GM21367 (cell line): ENCODE data around the gene RBM15.

Experiments used
- ATAC-seq: cut with Tn5 transposase; IDR thresholded peaks from one replicate; pipeline ENCODE4 v1.9.1; 2021; ENCODE audit not compliant: unreplicated experiment

The RBM15 gene

GRCh38 chr1:110338886-110339406 is at the start of gene RBM15:
RBM15 (plus strand) TSS chr1:110339377; CDS start chr1:110339406, 29 bp downstream.
- peak; percentile 63 for ATAC-seq

GRCh38 chr1:110291241-110292030 is 47.7 kb upstream of the RBM15 start:
- ATAC-seq: no peak

GRCh38 chr1:110292031-110292741 is 47.0 kb upstream of the RBM15 start:
- ATAC-seq: no peak

GRCh38 chr1:110293601-110294104 is 45.5 kb upstream of the RBM15 start:
- no peak for ATAC-seq

- ATAC-seq: no peak
These were observed 44.9 kb upstream of the RBM15 start for GRCh38 chr1:110294308-110294707.

- no peak for ATAC-seq
These were observed 40.2 kb upstream of the RBM15 start for GRCh38 chr1:110298991-110299390.

- ATAC-seq: no peak
These were observed 38.6 kb upstream of the RBM15 start for GRCh38 chr1:110300412-110301085.

- ATAC-seq: no peak
These were observed 36.3 kb upstream of the RBM15 start for GRCh38 chr1:110302836-110303235.

GRCh38 chr1:110305900-110306420 is 33.2 kb upstream of the RBM15 start:
- no peak for ATAC-seq

GRCh38 chr1:110307239-110307974 is 31.8 kb upstream of the RBM15 start:
- no peak for ATAC-seq

- no peak for ATAC-seq
These were observed 30.9 kb upstream of the RBM15 start for GRCh38 chr1:110308247-110308646.

- ATAC-seq: no peak
These were observed 30.0 kb upstream of the RBM15 start for GRCh38 chr1:110309139-110309538.

- no peak for ATAC-seq
These were observed 29.4 kb upstream of the RBM15 start for GRCh38 chr1:110309767-110310166.

- ATAC-seq: no peak
These were observed 28.9 kb upstream of the RBM15 start for GRCh38 chr1:110310300-110310699.

GRCh38 chr1:110312188-110313121 is 26.7 kb upstream of the RBM15 start:
- no peak for ATAC-seq

GRCh38 chr1:110316735-110317134 is 22.4 kb upstream of the RBM15 start:
- ATAC-seq: no peak

- ATAC-seq: no peak
These were observed 21.1 kb upstream of the RBM15 start for GRCh38 chr1:110318046-110318445.

GRCh38 chr1:110319332-110320167 is 19.6 kb upstream of the RBM15 start:
- ATAC-seq: no peak

- ATAC-seq: no peak
These were observed 19.0 kb upstream of the RBM15 start for GRCh38 chr1:110320168-110320518.
